NCI-H1694 treated with DMSO at 0.1 percent for 48 hours (cell line): ENCODE results near the gene UGGT2.
"Not testable (repeated sequence)": the region's sequence is repeated elsewhere in the genome, so short reads cannot be mapped to it uniquely, and the experiment has no call there.

ENCODE experiments used
- DNase-seq: peaks from one replicate; lab custom pipeline; 2025; lab: John Stamatoyannopoulos, UW

Gene UGGT2

DNA sequence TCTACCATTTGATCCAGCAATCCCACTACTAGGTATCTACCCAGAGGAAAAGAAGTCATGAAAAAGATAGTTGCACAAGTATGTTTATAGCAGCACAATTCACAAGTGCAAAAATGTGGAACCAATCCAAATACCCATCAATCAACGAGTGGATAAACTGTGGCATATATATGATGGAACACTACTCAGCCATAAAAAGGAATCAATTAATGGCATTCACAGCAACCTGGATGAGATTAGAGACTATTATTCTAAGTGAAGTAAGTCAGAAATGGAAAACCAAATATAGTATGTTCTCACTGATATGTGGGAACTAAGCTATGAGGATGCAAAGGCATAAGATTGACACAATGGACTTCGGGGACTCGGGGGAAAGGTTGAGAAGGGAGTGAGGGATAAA lies 1.3 kb downstream of the UGGT2 start:
- DNase-seq, result not testable (repeated sequence)

DNA sequence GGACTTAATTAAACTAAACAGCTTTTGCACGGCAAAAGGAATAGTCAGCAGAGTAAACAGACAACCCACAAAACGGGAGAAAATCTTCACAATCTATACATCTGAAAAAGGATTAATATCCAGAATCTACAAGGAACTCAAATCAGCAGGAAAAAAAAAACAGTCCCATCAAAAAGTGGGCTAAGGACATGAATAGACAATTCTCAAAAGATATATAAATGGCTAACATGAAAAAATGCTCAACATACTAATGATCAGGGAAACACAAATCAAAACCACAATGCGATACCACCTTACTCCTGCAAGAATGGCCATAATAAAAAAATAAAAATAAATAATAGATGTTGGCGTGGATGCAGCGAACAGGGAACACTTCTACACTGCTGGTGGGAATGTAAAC lies 1.7 kb downstream of the UGGT2 start:
- not testable (repeated sequence) for DNase-seq

GRCh38 chr13:96050955-96051354 lies 2.2 kb downstream of the UGGT2 start:
- DNase-seq, result not testable (repeated sequence)

GRCh38 chr13:96046449-96047126 lies 6.6 kb downstream of the UGGT2 start:
- not testable (repeated sequence) for DNase-seq

DNA sequence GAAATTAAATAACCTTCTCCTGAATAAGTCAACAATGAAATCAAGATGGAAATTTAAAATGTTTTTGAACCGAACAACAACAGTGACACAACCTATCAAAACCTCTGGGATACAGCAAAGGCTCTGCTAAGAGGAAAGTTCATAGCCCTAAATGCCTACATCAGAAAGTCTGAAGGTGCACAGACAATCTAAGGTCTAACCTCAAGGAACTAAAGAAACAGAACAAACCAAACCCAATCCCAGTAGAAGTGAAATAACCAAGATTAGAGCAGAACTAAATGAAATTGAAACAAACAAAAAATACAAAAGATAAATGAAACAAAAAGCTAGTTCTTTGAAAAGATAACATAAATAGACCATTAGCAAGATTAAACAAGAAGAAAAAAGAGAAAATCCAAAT lies 9.0 kb downstream of the UGGT2 start:
- DNase-seq, result no peak

GRCh38 chr13:96041326-96042110 lies 11.7 kb downstream of the UGGT2 start:
- DNase-seq, result no peak

- no peak for DNase-seq
Observed at GRCh38 chr13:96036515-96036914, 16.7 kb downstream of the UGGT2 start.

- no peak for DNase-seq
Observed at GRCh38 chr13:96034662-96035061, 18.5 kb downstream of the UGGT2 start.

DNA sequence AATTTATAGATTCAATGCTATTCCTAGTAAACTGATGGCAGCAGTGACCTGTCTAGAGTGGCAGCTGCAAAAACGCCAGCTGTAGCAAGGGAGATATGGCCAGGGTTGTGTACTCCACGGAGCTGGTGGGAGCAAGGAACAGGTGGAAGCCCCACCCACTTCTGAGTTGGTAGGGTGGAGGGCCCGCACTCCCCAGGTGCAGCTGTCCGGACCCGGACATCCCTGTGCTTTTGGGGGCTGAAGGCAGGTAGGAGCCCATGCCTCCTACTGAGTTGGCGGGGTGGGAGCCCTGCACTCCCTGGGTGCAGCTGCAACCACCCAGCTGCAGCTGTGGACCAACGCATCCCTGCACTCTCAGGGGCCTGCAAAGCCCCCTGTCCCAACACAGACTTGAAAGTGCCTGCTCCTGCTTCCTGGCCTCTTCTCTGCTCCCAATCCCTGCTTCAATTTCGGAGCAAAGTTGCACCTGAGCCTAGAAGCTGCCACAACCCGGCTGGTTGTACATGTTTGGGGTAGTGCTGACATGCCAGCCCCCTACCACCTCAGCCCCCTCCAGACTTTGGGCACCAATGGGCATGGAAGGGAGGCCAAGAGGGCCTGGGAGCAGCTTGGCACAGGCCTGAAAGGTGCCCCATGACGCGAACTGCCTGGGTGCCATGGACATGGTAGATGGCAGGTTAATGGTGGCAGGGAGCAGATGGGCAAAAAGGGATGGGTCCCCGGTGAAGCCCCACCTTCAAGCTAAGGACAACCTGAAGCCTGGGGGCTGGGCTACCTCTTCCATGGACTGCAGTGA lies 19.8 kb downstream of the UGGT2 start:
- no peak for DNase-seq

DNA sequence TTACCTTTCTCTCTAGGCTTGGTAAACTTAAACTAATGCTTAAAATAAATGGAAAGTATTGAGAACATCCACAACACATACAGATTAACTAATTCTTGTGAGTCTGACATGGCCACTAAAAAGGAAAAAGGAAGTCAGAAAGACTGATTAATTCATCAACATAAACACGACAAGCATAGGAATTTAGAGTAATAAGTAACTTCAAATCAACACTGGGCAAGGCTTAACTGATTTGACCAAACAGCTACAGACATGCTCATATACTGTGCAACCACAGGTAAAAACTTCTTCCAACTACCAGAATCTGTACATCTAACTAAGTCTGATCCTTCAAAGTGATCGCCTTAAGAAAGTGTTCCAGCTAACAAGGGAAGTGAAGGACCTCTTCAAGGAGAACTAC lies 20.5 kb downstream of the UGGT2 start:
- DNase-seq, result no peak

- no peak for DNase-seq
Observed at GRCh38 chr13:96029002-96029401, 24.2 kb downstream of the UGGT2 start.

DNA sequence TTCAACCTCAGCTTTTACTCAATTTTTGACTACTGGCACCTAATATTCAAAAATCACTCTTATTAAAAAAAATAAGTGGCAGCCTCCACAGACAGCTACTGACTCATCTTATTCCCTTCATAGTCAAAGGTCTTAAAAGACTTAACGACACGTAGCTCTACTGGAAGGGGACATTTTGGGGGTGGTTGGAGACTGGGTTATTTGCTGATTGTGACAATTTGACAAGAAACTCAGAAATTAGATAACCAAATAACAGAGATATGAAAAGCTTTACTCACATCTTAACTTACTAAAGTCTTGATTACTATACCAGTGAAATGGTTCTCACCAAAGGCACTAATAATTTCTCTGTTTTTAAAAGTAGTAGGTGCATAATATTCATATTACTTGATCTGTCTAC lies 25.7 kb downstream of the UGGT2 start:
- DNase-seq, result no peak

- DNase-seq, result no peak
Observed at GRCh38 chr13:96025283-96025682, 27.9 kb downstream of the UGGT2 start.

DNA sequence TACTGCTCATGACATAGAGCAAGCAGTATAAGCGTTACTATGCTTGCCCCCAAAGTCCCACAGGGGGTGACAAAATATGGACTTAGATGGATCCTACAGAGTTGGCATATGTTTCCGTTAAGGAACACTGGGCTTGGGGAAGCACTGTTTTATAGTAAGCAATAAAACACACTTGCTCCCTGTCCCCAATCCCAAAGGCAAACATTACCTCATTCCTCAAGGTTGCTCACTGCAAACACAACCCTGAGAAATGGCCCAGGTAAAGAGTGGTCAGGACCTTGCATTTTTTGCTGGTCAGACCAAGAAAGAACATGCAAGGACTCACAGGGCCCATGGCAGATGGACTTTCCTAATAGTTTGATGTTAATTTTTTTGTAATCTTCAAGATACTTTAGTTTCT lies 32.3 kb downstream of the UGGT2 start:
- DNase-seq, result no peak

DNA sequence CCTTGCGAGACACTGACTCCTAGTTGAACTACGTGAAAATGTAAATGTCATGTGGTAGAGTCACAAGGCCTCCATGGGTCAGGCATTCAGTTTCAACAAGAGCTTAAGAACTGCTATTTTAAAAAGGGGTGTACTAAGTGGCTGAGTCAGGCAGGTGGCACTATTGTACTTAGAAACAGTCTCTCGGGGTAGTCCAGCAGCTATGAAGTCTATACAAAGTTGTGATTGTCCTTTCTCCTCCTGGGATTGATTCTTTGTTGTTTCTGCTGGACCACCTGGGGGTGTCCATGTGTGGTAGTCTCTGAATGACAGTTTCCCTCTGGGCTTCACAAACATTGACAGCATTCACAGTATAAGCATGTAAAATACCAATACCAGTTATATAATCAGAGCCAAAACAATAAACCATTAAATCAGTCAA lies 33.0 kb downstream of the UGGT2 start:
- peak; percentile 88 for DNase-seq

GRCh38 chr13:96018135-96018534 lies 35.1 kb downstream of the UGGT2 start:
- no peak for DNase-seq

DNA sequence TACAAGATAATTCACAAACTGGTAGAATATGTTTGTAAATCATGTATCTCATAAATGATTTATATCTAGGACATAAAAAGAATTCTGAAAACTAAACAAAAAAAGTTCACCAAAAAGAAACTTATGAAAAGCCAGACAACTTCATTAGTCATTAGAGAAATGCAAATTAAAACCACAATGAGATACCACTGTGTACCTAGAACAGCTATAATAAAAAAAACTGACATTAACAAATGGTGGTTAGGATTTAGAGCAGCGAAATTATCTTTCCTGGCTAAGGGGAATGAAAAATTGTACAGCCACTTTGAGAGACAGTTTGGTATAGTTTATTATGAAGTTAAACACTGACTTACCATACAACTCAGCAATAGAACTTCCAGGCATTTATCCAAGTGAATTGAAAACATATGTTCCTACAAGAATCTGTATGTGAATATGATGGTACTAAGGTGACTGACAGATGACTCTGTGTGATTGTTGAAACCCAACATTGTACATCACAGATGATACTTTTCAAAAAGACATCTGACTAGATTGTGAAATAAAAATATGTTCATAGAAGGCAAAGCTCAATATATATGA lies 41.8 kb downstream of the UGGT2 start:
- peak; percentile 93 for DNase-seq

- no peak for DNase-seq
Observed at GRCh38 chr13:96003304-96003703, 49.9 kb downstream of the UGGT2 start.

GRCh38 chr13:96002322-96003131 lies 50.7 kb downstream of the UGGT2 start:
- no peak for DNase-seq

DNA sequence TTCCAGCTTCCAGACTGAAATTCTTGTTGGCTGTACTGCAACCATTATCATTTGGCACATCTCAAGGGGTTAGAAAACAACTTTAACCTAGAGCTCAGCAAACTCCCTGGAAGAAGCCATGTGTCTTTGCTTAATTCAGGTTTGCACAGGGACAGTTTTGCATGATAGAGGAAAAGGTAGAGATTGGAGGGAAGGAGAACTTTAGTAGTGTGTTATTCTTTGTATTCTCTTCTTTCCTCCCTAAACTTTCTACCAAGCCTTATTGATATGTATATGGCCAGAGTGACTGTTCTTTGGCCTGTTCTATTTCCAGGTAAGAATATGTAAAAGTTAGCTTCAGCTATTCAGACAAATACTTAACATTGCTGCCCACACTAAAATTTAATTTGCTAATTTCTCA lies 53.1 kb downstream of the UGGT2 start:
- DNase-seq, result no peak

DNA sequence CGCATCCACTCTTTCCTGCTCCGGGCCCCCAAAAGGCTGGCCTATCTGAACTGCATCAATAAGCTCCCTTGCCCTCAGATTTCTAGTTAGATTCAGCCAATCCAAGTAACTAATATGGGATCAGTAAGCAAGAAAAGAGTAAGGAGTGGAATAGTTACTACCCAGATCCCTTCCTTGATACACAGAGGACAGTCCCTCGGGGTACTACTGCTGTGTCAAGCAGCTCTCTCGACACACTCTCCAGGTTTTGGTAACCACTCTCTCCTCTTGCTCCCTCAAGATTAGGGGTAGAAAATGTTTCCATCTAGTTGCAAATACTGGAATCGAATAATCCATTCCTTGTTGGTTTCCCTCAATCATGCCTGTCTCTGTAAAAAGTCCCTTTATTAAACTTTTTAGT lies 65.4 kb downstream of the UGGT2 start:
- DNase-seq, result no peak

GRCh38 chr13:95982144-95982543 lies 71.1 kb downstream of the UGGT2 start:
- no peak for DNase-seq
